ENCODE data around the gene RBM22. TPM values are rescaled to one million over a fixed set of nuclear protein-coding genes. Genes with fewer than 3 reads are reported as not detected.

The RBM22 gene
- total RNA-seq, 1 experiment from 2014 or later = 66.8 TPM

DNA sequence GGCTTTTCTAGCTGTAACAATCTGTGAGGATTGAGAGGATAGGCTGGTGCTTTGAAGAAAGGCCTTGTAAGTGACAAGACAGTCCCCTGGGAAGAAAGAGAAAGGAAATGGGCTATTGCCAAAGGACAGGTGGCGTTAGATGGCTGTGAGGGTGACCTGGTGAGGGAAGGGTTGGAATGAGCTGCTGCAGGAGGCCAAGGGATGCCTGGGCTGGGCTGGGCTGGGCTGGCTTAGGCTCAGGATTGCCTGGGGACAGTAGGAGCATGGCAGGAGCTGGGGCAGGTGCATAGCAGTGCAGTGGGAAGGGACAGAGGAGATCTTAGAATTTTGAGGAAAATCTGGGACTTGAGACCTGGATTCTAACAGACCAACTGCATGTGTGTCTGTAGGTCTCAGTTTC is 49.5 kb downstream of the RBM22 start:
- no peak for DNase-seq (ENCODE audit: low spot score)
- CTCF ChIA-PET = no interaction called here
- intact Hi-C loops (cut with micrococcal nuclease; ENCODE audit: unreplicated experiment) = loop anchor here (10.0 kb wide), 1 partner anchor 197 kb away; no protein-coding TSS in a partner anchor
- BruUV-seq (replicated peaks) = no TSS peak
- POLR2A ChIA-PET (ENCODE audit: low non-redundant PET) = no interaction called here
- Histone ChIP-seq H3K4me1 (ENCODE audit: insufficient read depth, low read length, poor library complexity, severe bottlenecking) (peaks cover 17% of the 10 kb centered on the region), H3K27me3 (replicated peaks; ENCODE audit: insufficient read depth, low read depth, low read length, poor library complexity) (no peaks in the 10 kb centered on the region), H3K27ac (ENCODE audit: low read depth, low read length, poor library complexity, severe bottlenecking) (no peak overlapping the region), H3K4me3 (ENCODE audit: low read depth, low read length, poor library complexity, severe bottlenecking) (no peak overlapping the region), H3K9me3 (ENCODE audit: low read depth, low read length, poor library complexity, severe bottlenecking) (no peaks in the 10 kb centered on the region), H3K36me3 (ENCODE audit: insufficient read depth, low read length, poor library complexity, severe bottlenecking) (no peaks in the 10 kb centered on the region)
- TF ChIP-seq EZH2 (IDR thresholded peaks at IDR 0.05; ENCODE audit: borderline replicate concordance, low read depth, low read length, poor library complexity, severe bottlenecking) = no peak

DNA sequence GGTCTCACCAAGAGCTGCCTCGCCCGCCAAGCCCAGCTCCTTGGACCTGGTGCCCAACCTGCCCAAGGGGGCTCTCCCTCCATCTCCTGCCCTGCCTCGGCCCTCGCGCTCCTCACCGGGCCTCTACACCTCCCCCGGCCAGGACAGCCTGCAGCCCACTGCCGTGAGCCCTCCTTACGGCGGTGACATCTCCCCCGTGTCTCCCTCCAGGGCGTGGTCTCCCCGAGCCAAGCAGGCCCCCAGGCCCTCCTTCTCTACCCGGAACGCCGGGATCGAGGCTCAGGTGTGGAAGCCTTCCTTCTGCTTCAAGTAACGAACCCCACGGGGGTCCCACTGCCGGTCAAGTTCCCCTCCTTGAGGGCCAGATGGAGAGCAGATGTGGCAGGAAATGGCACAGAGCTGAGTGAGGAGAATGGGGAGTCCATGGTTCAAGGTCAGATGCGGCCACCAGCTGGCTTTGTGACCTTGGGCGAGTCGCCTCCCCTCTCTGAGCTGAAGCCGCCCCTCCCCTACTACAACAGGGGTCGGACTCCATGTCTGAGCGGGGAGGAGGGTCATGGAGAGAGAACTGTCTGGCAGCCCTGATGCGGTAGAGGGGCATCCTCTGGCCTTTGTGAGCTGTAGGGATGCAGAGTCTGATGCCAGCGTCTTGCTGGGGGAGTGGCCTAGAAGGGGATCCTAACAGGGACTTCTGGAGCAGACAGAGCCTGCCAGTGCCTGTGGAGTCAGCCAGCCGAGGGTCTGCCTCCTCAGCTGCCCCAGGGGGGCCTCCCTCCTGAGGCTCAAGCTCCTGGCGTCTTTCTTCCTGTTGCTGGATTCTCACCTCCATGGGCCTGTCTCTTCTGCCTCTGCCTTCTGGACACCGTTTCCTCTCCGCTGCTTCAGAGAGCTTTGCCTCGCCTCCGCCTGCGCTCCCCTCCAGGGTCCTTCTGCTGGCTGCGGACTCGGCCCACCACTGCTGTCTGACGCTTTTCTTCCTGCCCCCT is 50.5 kb downstream of the RBM22 start:
- H3K36me3 ChIP-seq (ENCODE audit: insufficient read depth, low read length, poor library complexity, severe bottlenecking) = no peaks in the 10 kb centered on the region
- intact Hi-C loops (cut with micrococcal nuclease; ENCODE audit: unreplicated experiment) = loop anchor here (10.0 kb wide), 1 partner anchor 196 kb away; no protein-coding TSS in a partner anchor
- ChIA-PET CTCF (no interaction called here), POLR2A (ENCODE audit: low non-redundant PET) (no interaction called here)
- no peak overlapping the region for H3K4me3 ChIP-seq (ENCODE audit: low read depth, low read length, poor library complexity, severe bottlenecking)
- no TSS peak for BruUV-seq (replicated peaks)
- no peaks in the 10 kb centered on the region for H3K27me3 ChIP-seq (replicated peaks; ENCODE audit: insufficient read depth, low read depth, low read length, poor library complexity)
- H3K4me1 ChIP-seq (ENCODE audit: insufficient read depth, low read length, poor library complexity, severe bottlenecking) = peaks cover 18% of the 10 kb centered on the region
- no peaks in the 10 kb centered on the region for H3K9me3 ChIP-seq (ENCODE audit: low read depth, low read length, poor library complexity, severe bottlenecking)
- DNase-seq (ENCODE audit: low spot score) = no peak
- TF ChIP-seq EZH2 (IDR thresholded peaks at IDR 0.05; ENCODE audit: borderline replicate concordance, low read depth, low read length, poor library complexity, severe bottlenecking) (no peak), CTCF (conservative IDR thresholded peaks at IDR 0.05; ENCODE audit: low read depth, low read length) (no peak)
- H3K27ac ChIP-seq (ENCODE audit: low read depth, low read length, poor library complexity, severe bottlenecking) = no peak overlapping the region

DNA sequence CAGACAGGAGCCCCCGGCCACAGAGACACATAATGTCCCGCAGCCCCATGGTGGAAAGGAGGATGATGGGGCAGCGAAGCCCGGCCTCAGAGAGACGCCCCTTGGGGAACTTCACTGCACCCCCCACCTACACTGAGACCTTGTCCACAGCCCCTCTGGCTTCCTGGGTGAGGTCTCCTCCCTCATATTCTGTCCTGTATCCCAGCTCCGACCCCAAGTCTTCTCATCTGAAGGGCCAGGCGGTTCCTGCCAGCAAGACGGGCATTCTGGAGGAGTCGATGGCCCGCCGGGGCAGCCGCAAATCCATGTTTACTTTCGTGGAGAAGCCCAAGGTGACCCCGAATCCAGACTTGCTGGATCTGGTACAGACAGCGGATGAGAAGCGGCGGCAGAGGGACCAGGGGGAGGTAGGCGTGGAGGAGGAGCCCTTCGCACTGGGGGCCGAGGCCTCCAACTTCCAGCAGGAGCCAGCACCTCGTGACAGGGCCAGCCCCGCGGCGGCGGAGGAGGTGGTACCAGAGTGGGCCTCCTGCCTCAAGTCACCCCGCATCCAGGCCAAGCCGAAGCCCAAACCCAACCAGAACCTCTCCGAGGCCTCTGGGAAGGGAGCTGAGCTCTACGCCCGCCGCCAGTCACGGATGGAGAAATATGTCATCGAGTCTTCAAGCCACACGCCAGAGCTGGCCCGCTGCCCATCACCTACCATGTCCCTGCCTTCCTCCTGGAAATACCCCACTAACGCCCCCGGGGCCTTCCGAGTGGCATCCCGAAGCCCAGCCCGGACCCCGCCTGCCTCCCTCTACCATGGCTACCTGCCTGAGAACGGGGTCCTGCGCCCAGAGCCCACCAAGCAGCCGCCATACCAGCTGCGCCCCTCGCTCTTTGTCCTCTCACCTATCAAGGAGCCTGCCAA is 51.5 kb downstream of the RBM22 start:
- Histone ChIP-seq H3K27ac (ENCODE audit: low read depth, low read length, poor library complexity, severe bottlenecking) (no peak overlapping the region), H3K27me3 (replicated peaks; ENCODE audit: insufficient read depth, low read depth, low read length, poor library complexity) (no peaks in the 10 kb centered on the region), H3K4me3 (ENCODE audit: low read depth, low read length, poor library complexity, severe bottlenecking) (no peak overlapping the region), H3K9me3 (ENCODE audit: low read depth, low read length, poor library complexity, severe bottlenecking) (no peaks in the 10 kb centered on the region), H3K36me3 (ENCODE audit: insufficient read depth, low read length, poor library complexity, severe bottlenecking) (no peaks in the 10 kb centered on the region), H3K4me1 (ENCODE audit: insufficient read depth, low read length, poor library complexity, severe bottlenecking) (peaks cover 27% of the 10 kb centered on the region)
- no peak for TF ChIP-seq EZH2 (IDR thresholded peaks at IDR 0.05; ENCODE audit: borderline replicate concordance, low read depth, low read length, poor library complexity, severe bottlenecking)
- TF ChIP-seq CTCF (conservative IDR thresholded peaks at IDR 0.05; ENCODE audit: low read depth, low read length) = no peak
- CTCF ChIA-PET = no interaction called here
- no TSS peak for BruUV-seq (replicated peaks)
- POLR2A ChIA-PET (ENCODE audit: low non-redundant PET) = no interaction called here
- intact Hi-C loops (cut with micrococcal nuclease; ENCODE audit: unreplicated experiment) = loop anchor here (10.0 kb wide), 1 partner anchor 195 kb away; no protein-coding TSS in a partner anchor
- DNase-seq (ENCODE audit: low spot score) = no peak
